Activated T-helper 1 cell treated with anti-CD3 and anti-CD28 coated beads, Interleukin-2, amount 50 U/mL, for 16 hours (primary cell): ENCODE measurements around the gene DSCAM.

ENCODE experiments used
- DNase-seq, 2 donors: peaks; one replicate each; pipeline ENCODE4 v3.0.0-alpha.2; 2020; ENCODE audit warnings: low read depth in 1 of 2, low spot score in 1 of 2

The DSCAM gene

DNA sequence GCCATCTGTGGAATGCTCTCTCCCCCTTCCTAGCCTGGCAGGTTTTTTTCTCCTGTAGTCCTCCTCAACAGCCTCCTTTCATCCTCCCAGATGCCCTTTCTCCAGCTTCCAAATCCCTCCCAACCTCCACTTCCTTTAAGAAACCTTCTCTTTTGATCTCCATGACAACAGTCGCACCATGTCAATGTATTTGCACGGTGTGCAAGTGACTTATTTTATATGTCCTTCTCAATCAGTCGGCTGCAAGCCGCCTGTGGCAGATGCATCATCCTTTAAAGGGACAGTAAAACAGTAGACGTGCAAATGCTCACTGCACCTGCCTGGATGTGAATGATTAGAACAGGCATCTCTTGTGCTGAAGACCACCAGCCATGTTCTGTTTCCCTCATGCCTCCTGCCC lies 694.5 kb downstream of the DSCAM start:
- DNase-seq = no peak

DNA sequence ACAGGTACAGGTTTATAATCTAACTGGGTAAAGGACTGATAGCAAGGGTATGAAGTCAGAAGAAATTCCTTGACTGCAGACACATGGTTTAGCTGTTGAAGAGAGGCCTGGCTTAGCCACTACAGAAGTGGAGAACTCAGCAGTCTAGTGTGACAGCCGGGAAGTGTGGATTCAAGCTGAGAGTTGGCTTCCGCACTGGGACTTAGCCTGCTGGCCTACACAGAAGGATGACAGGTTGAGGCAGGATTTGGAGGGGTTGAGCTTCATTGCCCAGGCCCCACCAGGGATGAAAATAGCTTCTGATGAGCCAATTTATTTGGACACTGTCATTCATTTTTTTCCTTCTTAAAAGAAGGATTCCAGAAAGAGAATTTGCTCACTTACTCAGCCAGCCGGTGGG lies 695.3 kb downstream of the DSCAM start:
- no peak for DNase-seq

DNA sequence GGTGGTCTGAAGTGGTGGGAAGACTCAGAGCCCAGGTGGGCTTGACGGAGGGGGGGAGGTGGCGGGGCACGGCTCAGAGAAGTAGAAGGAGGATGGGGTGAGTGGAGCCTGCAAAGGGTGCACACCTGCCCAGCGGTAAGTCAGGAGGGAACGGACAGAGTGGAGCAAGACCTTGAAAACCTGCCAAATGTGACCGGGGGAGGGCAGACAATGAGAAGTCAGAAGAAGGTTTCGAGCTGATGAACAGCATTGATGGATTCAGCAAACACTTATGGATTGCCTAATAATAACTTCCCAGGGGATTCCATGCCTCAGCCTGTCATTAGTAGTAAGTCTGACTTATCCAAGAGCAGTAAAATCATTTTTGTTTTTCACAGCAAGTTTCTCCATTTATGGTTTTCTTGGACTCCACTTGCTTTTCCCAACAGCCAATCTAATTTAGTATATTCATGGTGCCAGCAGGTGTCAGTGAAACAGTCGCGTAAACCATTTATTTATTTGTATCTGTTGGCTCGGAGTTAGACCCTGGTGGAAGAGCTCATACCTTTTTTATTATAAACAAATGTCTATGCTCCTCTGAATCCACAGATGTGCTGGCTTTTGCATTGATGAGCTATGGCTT lies 700.6 kb downstream of the DSCAM start:
- DNase-seq = no peak

DNA sequence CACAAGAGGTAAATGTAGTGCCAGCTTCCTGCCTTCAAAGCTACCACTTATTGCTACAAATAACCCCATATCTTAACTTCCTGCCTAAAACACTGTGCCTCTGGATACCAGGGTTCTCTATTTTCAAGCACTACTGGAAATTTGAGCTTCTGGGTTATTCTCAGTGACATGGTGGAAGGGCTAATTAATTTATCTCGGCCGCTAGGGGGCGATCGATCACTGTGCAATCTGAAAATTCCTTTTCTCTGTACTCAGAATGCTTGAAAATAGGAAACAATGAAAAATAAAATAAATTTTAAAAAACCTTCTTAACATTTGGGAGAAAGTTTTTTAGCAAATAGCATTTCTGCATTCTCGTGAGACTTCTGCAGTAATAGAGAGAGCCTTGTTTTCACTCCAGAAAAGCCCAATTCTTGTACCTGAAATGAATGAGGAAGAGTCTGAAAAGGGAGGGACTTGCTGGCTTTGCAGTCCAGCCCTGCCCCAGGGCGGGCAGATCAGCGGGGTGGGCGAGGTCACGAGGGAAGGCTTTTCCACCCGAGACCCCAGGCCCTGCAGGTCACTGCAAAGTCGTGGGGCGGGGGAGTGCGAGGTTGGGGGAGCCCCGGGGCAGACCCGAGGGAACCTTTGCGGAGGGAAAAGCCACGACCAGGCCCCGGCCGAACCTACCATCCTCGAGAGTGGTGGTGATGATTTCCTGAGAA lies 703.0 kb downstream of the DSCAM start:
- DNase-seq = no peak

DNA sequence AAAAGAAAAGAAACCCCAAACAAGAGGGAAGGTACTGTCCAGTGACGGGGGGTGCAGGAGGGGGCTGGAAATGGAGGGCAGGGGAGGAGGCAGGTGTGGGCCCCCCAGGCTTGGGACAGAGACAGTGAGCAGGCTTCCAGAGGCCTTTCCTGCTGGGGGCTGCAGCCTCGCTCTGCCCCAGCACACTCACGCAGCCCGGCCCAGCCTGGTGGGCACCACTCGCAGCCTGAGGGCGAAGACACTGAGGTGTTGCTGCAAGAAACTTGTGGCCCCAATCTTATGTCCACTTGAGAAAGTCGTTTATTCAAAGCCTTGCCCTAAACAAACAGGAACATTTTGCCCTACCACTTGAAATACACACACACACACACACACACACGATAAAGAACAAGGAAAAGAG lies 705.3 kb downstream of the DSCAM start:
- DNase-seq = no peak

DNA sequence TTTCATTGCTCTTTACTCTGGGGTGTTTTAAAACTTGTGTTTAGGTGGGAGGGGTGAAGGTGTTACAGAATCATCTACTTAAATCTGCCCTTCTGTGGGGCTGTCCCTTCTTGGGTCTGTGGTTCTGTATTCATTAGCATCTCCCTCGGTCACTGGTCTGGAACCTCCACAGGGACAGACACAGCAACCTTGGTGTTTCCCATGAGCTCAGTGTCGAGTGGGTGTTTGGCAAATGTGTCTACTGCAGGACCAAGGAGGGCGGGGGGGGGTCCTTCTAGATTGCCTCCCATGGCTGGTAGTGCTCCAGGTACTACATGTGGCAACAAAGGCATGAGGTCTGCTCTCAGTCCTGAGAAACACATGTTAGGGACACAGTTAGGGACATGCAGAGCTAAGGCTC lies 706.3 kb downstream of the DSCAM start:
- no peak for DNase-seq

DNA sequence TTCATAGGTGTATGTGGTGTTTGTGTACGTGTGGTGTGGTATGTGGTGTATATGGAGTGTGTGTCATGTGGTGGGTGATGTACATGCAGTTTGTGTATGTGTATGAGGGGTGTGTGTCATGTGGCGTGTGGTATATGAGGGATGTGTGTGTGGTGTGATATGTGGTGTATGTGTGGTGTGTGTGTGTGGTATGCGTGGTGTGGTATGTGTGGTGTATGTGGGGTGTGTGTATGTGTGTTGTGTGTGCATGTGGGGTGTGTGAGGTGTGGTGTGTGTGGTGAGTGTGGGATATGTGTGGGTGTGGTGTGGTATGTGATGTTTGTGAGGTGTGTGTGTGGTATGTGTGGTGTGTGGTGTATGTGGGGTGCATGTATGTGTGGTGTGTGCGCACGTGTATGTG lies 707.3 kb downstream of the DSCAM start:
- no peak for DNase-seq

DNA sequence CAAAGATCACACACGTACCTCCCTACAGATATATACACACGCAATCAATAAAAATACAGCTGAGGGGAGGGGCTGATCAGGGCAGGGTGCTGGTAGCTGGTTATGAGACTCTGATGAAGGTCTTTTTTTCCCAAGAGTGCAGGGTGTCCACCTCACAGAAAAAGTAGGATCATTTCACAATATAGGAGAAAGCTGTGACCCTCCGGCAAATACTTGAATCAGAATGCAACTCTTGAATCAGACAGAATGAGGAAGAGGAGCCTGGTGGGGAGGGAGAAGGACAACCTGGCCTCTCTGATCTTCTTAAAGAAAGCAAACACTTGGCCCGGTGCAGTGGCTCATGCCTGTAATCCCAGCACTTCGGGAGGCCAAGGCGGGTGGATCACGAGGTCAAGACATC lies 710.4 kb downstream of the DSCAM start:
- DNase-seq = no peak

DNA sequence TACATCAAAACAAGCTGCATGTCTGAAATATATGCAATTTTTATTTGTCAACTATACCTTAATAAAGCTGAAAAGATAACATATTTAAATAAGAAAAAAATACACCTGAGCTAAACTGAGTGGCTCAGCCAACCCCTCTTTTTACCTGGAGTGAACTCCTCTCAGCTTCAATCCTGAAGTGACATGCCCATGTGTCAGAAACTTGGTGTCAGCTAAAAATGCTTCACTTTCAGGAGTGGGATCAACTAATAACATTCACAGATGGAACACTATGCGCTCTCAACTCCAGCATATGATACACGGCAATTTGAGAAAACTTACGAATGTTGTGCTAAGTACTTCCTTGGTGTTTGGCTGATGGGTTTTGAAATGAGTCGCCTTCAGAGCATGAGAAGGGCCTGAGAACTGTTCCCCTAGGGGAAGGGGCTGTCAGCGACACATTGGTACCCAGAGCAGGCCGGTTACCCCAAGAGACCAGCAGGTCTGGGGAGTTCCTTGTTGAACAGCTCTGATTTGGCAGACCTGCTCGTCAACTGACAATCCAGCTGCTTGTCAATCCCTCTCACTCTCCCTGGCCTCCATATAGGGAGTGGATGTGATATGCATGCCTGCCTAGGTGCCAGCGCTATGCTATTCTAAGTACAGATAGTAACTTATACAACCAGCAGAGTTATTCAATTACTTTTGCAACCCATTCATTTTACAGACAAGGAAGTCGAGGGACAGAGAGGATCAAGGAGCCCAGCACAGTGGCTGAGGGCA lies 712.0 kb downstream of the DSCAM start:
- no peak for DNase-seq

DNA sequence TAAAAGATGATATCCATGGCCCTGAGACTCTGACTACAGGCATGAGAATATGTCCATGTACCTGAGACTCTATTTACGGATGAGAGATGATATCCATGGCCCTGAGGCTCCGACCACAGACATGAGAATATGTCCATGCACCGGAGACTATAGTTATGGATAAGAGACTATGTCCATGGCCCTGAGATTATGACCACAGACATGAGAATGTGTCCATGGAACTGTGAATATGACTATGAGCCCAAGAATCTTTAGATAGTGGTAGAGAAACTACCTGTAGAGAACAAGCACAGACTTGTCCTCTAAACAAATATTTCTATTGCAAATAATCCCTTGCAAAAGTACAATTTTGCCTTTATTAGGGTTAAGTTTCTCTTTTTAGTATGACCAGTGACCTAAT lies 716.5 kb downstream of the DSCAM start:
- no peak for DNase-seq

DNA sequence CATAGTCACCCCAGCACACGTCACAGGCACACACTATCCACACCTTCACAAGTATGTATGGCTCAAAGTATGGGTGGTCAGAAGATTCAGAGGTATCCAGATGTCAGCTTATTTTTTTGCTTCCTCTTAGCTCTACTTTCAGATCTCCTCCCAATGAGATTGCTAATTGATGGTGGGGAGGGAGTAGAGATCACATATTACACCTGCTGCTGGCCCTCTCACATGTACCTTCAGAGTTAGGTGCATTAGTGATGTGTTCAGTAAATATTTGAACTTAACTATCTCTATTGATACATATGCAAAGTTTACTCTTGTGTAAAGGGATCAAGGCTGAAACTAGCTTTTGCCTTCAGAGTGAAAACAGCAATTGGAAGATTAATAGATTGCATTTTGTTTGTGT lies 717.1 kb downstream of the DSCAM start:
- DNase-seq = no peak

DNA sequence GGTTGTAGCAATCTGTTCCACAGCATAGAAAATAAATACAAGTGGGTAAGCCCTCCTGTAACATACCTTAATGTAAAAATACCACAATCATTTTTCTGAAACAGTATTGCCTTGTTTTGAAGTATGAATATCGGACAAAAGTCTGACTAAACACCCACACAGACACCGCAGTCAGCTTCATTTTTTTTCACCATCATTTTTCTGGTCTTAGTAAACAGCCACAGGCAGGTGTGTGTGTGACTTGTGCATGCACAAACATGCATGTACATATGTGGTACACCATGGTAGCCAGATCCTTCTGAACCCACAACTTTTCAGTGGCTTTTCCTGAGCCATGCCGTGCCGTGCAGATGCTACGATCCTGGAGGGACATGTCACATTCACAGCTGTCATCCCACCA lies 718.1 kb downstream of the DSCAM start:
- no peak for DNase-seq

DNA sequence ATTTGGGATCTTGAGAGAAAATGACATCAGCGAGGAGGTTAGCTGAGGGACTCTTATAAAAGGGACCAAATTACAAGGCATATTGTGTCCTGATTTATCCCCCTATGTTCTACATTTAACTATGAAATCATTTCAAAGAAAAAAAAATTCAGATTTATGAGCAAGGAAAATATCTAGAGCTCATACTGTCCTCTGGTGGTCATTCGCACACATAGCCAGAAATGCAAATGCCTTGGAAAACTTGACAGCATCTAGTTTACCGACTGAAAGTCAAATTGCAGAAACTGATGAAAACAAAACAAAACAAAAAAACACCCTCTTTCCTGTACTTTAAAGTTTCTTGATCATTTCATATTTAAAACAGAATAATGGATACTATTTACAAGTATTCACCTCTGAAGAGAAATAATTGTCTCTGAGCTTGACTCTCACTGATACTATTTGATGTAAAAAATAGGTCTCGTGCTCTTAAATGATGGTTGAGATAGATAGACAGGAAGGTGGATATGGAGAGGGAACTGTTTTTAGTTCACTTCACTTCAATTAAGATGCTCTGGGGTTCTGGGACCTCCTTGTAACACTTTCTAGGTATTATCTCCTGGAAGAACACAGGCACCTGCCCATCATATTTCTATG lies 725.9 kb downstream of the DSCAM start:
- DNase-seq = no peak

DNA sequence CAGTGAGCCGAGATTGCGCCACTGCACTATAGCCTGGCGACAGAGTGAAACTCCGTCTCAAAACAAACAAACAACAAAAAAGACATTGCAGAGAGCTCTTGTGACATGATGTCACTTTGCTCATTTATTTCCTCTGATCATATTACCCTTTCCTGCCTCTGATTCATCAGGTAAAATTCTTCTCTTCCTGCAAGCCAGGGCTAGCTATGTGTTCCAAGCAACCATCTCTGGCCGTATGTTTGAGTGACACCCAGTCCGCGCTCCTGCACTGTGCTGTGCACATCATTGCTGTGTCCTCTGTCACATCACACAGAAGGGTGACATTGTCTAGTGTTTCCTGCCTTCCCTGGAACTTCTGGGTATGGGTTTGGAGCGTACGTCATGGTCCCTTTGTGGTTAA lies 728.4 kb downstream of the DSCAM start:
- no peak for DNase-seq

DNA sequence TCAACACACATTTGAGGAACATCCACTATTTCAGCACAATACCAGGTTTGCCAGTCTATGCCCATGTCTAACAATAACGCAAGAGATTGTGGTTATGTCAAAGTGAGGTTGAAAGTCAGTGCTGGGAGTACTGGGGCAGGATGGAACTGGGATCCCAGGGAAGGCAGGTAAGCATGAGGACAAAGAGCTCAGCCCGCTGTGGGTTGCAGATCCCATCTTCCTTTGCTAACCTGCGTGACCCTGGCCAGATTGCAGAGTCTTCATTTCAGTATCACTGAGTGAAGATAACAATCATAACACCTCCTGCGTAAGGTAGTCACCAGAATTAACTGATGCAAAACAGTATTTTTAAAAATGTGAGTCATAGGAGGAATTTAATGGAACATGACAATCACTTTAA lies 729.7 kb downstream of the DSCAM start:
- no peak for DNase-seq

DNA sequence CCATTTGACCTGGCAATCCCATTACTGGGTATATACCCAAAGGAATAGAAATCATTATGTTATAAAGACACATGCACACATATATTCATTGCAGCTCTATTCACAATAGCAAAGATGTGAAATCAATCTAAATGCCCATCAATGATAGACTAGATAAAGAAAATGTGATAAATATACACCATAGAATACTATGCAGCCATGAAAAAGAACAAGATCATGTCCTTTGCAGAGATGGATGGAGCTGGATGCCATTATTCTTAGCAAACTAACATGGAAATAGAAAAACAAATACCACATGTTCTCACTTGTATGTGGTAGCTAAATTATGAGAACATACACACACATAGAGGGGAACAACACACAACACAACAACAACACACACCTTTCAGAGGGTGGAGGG lies 731.2 kb downstream of the DSCAM start:
- no peak for DNase-seq

DNA sequence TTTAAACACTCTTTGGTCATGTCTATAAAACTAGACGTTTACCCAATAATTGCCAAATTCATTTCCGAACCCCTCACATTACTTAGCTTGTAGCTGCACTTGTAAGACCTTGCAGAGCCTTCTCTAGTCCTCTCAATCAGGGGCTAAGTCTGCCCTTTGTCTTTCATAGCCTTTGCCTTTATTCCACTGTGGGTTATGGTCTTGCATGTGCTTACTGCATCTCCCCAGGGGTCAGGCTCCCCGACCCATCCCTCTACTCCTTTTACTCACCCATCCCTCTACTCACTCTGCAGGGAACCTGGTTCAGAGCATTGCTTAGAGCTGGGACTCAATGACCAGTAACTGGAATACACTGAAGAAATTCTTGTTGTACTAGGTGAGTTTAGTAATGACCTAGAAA lies 744.3 kb downstream of the DSCAM start:
- no peak for DNase-seq

DNA sequence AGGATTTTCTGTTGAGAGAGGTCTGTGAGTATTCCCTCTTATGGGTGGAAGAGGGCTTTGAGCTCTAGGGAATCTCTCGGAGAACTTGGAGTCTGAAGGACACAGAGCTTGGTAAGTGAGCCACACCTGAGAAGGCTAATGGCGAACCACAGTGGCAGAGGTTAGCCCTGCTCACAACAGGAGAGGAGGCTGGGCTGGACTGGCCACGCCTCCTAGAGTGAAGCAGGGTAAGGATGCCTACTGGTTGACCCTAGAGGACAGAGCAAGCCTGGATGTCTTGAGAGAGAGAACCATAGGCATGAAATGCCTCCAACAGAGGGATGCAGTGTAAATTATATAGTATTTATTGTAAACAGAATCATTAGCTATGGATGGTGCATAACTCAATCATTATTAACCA lies 747.1 kb downstream of the DSCAM start:
- DNase-seq = no peak

DNA sequence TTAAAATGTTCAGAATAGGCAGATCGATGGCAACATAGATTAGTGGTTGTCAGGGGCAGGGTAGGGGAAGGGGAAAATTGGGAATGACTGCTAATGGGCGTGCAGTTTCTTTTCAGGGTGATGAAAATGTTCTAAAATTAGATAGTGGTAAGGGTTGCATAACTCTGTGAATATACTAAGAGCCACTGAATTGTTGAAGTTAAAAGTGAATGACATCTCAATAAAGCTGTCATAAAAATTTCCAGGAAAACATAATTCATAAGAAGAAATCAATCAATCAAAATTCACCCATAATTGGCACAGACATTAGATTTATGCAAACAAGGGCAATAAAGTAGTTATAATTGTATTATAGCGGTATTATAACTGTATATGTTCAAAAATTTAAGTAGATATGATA lies 751.5 kb downstream of the DSCAM start:
- DNase-seq = no peak

DNA sequence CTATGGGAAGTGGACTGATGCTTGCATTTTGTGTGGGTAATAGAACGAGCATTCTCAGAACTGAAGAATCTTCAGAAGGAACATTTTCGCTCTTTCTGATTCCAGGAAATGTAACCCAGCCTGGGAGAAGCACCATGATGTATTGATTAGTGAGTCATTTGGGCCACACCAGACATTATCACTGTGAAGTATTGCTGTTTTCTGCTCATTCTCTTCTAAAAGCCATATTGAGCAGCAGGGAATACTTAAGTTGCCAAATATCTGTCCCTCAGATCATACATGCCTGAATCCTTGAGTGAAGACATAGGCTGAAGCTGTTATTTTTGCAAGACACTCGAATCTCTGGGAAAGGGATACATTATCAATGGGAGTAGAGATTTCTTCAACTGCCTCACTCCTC lies 766.6 kb downstream of the DSCAM start:
- DNase-seq = no peak

DNA sequence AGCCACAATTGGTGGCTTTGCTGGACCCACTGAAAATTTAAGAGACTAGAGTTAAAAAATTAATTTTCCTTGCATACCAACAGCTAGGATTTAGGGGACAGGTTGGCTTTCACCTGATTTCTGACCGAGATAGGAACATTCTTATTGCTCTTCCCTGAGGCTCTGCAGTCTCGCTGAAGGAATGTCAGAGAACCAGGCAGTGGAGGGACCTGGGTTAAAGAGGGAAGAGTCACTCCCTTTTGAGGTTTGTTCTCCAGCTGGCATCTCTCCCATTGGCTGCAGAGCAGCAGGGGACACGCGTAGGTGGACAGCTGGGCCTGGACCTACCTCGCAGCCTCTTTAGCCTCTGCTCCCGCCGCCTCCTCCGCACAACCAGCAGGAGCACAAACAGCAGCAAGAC lies 772.2 kb downstream of the DSCAM start:
- no peak for DNase-seq

DNA sequence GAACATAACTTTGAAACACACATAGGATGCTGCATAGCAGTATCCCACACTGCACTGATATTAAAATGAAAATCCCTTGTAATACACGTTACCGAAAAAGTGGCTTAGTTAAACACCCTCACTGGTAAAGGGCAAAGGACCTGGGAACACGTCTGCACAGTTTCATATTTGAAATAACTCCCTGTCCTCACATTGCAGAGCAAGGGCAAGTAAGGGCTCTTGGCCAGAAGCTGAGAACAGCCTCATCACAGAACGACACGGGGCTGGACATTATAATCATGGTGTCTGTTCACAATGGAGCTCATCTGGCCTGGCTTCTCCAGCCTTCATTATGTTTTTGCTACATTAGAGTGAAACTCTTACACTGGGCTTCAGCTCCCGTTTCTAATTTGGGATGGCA lies 772.8 kb downstream of the DSCAM start:
- no peak for DNase-seq
